SK-N-SH (cell line): Measurements from ENCODE around the gene SYPL2. TPM values are rescaled to one million over a fixed set of nuclear protein-coding genes. Genes with fewer than 3 reads are reported as not detected.

Source experiments
- CTCF ChIA-PET: fragments of 300-600, 350-600 bp; formaldehyde crosslinking; extraction: SDS; loops from one replicate; lab custom pipeline; 2021; lab: Yijun Ruan, JAX
- POLR2A ChIA-PET: fragments of 350-600 bp; sonication (Branson Sonifier 250); formaldehyde crosslinking; extraction: SDS; loops from one replicate; lab custom pipeline; 2020; ENCODE audit warnings: antibody characterized with exemption, inconsistent platforms; lab: Yijun Ruan, JAX
- DNase-seq: peaks from one replicate; pipeline ENCODE4 v3.0.0; 2012
- H2AFZ ChIP-seq: fragments of 200-600 bp; sonication (generic); 2 replicates; pipeline ENCODE4 v1.8.1; 2016; ENCODE audit warnings: antibody characterized with exemption, mild to moderate bottlenecking, low read depth
- H3F3A ChIP-seq: fragments of 200-600 bp; sonication (generic); replicated peaks from 2 replicates; pipeline ENCODE3; 2016; ENCODE audit warnings: antibody characterized with exemption, mild to moderate bottlenecking; ENCODE audit not compliant: insufficient read depth
- H3K27ac ChIP-seq, 2 experiments: fragments of 200-500 bp in 1 of 2; fragments of 200-600 bp in 1 of 2; sonication (Bioruptor generic) in 1 of 2; sonication (generic), shearing (Covaris generic) in 1 of 2; 2 replicates each; pipeline versions ENCODE4 v1.5.1 to v1.6.1; 2014 to 2016; ENCODE audit warnings: low read depth in 2 of 2, inconsistent platforms in 1 of 2, low read length in 1 of 2, mild to moderate bottlenecking in 1 of 2, mixed read lengths in 1 of 2
- H3K27me3 ChIP-seq: fragments of 200-600 bp; sonication (generic), shearing (Covaris generic); 2 replicates; pipeline ENCODE4 v1.6.1; 2016; ENCODE audit warnings: mixed run types; ENCODE audit not compliant: insufficient read depth
- H3K36me3 ChIP-seq, 2 experiments: fragments of 200-500 bp in 1 of 2; fragments of 200-600 bp in 1 of 2; sonication (Bioruptor generic) in 1 of 2; sonication (generic) in 1 of 2; replicated peaks in 1 of 2; 2 replicates each; pipeline versions ENCODE3 to v1.5.1; 2014 to 2016; ENCODE audit warnings: low read length in 1 of 2, mild to moderate bottlenecking in 1 of 2; ENCODE audit not compliant: insufficient read depth in 2 of 2, control insufficient read depth in 1 of 2
- H3K4me1 ChIP-seq, 2 experiments: fragments of 200-500 bp in 1 of 2; fragments of 200-600 bp in 1 of 2; sonication (Bioruptor generic) in 1 of 2; sonication (generic), shearing (Covaris generic) in 1 of 2; 2 replicates each; pipeline versions ENCODE4 v1.5.1 to v1.6.1; 2014 to 2016; ENCODE audit warnings: low read depth in 1 of 2, low read length in 1 of 2, mixed run types in 1 of 2; ENCODE audit not compliant: insufficient read depth in 2 of 2, control insufficient read depth in 1 of 2
- H3K4me2 ChIP-seq: fragments of 200-600 bp; sonication (generic), shearing (Covaris generic); 2 replicates; pipeline ENCODE4 v1.6.1; 2017; ENCODE audit warnings: mixed run types
- H3K4me3 ChIP-seq, 2 experiments: fragments of 200-500 bp in 1 of 2; fragments of 200-600 bp in 1 of 2; sonication (Bioruptor generic) in 1 of 2; sonication (generic), shearing (Covaris generic) in 1 of 2; 2 replicates each; pipeline versions ENCODE4 v1.5.1 to v1.8.1; 2014 to 2016; ENCODE audit warnings: low read depth in 2 of 2, inconsistent platforms in 1 of 2, low read length in 1 of 2, mild to moderate bottlenecking in 1 of 2, mixed read lengths in 1 of 2, moderate library complexity in 1 of 2
- H3K79me2 ChIP-seq: fragments of 200-600 bp; sonication (generic); 2 replicates; pipeline ENCODE4 v1.8.1; 2017; ENCODE audit warnings: mild to moderate bottlenecking; ENCODE audit not compliant: insufficient read depth
- H3K9ac ChIP-seq: fragments of 200-600 bp; sonication (generic); 2 replicates; pipeline ENCODE4 v1.6.1; 2017; ENCODE audit warnings: mixed run types
- H3K9me2 ChIP-seq: fragments of 200-600 bp; sonication (generic); 2 replicates; pipeline ENCODE4 v1.6.1; 2017; ENCODE audit warnings: mixed run types
- H3K9me3 ChIP-seq: fragments of 200-600 bp; sonication (generic); 2 replicates; pipeline ENCODE4 v1.6.1; 2017; ENCODE audit warnings: mixed run types, mild to moderate bottlenecking, moderate library complexity
- H4K20me1 ChIP-seq: fragments of 200-600 bp; sonication (generic); 2 replicates; pipeline ENCODE4 v1.6.1; 2017; ENCODE audit warnings: mild to moderate bottlenecking, mixed run types; ENCODE audit not compliant: insufficient read depth
- EZH2phosphoT487 ChIP-seq: fragments of 200-600 bp; sonication (generic); IDR thresholded peaks from 2 replicates; pipeline ENCODE4 v1.6.1; 2017; ENCODE audit warnings: low read depth, mixed run types, mild to moderate bottlenecking, antibody characterized with exemption, moderate library complexity, borderline replicate concordance
- GATA2 ChIP-seq: sonication (generic); formaldehyde crosslinking; IDR thresholded peaks from 2 replicates; pipeline ENCODE4 v1.5.0; 2020; ENCODE audit warnings: mild to moderate bottlenecking, missing genetic modification reagents
- NRF1 ChIP-seq: IDR thresholded peaks from 2 replicates; pipeline ENCODE4 v1.6.1; 2012; ENCODE audit warnings: low read depth, mild to moderate bottlenecking, low read length
- POLR2AphosphoS5 ChIP-seq: IDR thresholded peaks from 2 replicates; pipeline ENCODE4 v1.6.1; 2012; ENCODE audit warnings: low read depth, low read length
- RAD21 ChIP-seq: IDR thresholded peaks from 2 replicates; pipeline ENCODE4 v1.6.1; 2012; ENCODE audit warnings: mild to moderate bottlenecking, low read length
- RCOR1 ChIP-seq: fragments of 150-350 bp; IDR thresholded peaks from 2 replicates; pipeline ENCODE4 v1.6.1; 2017; ENCODE audit warnings: antibody characterized with exemption, low read length
- RFX5 ChIP-seq: IDR thresholded peaks from 2 replicates; pipeline ENCODE4 v1.6.1; 2012; ENCODE audit warnings: mild to moderate bottlenecking, improper control_type of control experiment, low read length
- SIN3A ChIP-seq: IDR thresholded peaks from 2 replicates; pipeline ENCODE4 v1.6.1; 2012; ENCODE audit warnings: low read depth, mild to moderate bottlenecking, low read length, moderate library complexity, borderline replicate concordance
- TCF12 ChIP-seq: IDR thresholded peaks from 2 replicates; pipeline ENCODE4 v1.4.0; 2012
- TEAD4 ChIP-seq: IDR thresholded peaks from 2 replicates; pipeline ENCODE4 v1.4.0; 2012; ENCODE audit warnings: mild to moderate bottlenecking, borderline replicate concordance; ENCODE audit not compliant: insufficient read depth
- WGBS: methylation state at CpG from one replicate; pipeline ENCODE4 v1.1.6; 2017; ENCODE audit warnings: low lambda C conversion rate; 5-methylcytosine and 5-hydroxymethylcytosine counted together
- polyA plus RNA-seq, 3 experiments: library from polyadenylated mRNA; depleted of rRNA; stranded (reverse); fragments of >200 nt; gene quantifications; 2 replicates each; pipeline ENCODE4 v1.2.3, GENCODE V29; 2012
- TF ChIP-seq, protein P1 (sequence below): fragments of 150-350 bp; IDR thresholded peaks from 2 replicates; pipeline ENCODE4 v1.6.1; 2016; ENCODE audit warnings: mild to moderate bottlenecking, low read depth, low read length
- TF ChIP-seq, protein P2 (sequence below): IDR thresholded peaks from 2 replicates; pipeline ENCODE4 v1.4.0; 2012; ENCODE audit warnings: low read depth, borderline replicate concordance
- TF ChIP-seq, protein P3 (sequence below): fragments of 200-600 bp; sonication (generic); IDR thresholded peaks from 2 replicates; pipeline ENCODE4 v1.6.1; 2017; ENCODE audit warnings: antibody characterized with exemption, mild to moderate bottlenecking, moderate library complexity
- TF ChIP-seq, protein P4 (sequence below): IDR thresholded peaks from 2 replicates; pipeline ENCODE4 v1.4.0; 2012; ENCODE audit warnings: low read depth

The SYPL2 gene
- polyA plus RNA-seq, 1 of the 3 experiments (the other 2 are of a cell fraction) = 0.03 TPM

DNA sequence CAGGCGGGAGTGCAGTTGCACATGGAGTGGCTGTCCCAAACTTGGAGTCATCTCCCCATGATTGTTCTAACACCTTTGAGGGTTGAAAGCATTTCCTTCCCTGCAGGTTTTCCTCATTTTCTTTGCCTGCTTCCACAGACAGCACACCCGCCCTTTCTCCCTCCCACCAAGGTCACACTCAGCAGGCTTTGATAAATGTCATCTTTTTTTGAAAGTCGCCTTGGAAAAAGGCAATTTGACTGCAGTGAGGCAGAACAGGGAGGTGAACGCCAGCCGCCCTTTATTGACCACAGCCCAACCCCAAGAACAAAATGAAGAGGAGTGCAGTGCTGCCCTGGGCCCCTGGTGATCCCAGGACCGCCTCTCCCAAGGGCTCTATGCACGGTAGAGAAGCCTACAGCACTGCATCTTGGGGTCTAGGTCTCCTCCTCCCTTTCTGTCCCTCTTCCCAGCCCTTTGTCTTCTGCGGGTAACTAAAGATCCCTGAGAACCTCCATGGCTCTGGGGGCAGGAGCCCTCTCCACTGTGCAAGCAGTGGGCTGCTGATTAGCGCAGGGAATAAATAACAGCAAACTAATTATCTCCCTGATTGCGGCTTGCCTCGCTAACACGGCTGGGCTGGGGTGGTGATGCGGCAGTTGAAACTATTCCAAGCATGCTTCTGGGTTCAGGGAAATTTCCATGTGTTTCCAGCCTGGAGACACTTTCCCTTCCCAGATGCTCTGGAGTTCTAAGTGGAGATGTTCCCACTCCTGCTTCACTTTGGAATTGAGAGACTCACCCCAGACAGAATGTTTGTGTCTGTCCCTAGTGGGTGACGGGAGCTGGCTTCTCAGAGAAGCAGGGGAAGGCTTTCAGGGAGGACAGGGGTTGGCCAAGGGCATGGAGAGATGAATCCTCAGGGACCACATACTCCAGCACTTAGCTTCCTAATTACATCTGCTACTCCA, 54.9 kb downstream of the SYPL2 start:
- WGBS = 64% methylated on average over 13 of the region's 14 CpGs
- H3K9me2 ChIP-seq = no peaks in the 10 kb centered on the region
- peaks cover 6% of the 10 kb centered on the region; the same call in 1 of the 2 replicates for H3K27me3 ChIP-seq
- ChIA-PET POLR2A (no interaction called here), CTCF (interaction anchor here (0.9 to 40.2 kb wide), 5 partner anchors 11 to 29 kb away, joined by 3 to 1710 read pairs (median 35); partner anchors contain the start of genes AMIGO1, ATXN7L2, CYB561D1 and GPR61)
- H3K79me2 ChIP-seq = no peaks in the 10 kb centered on the region
- no peak overlapping the region for H3K9ac ChIP-seq
- no peaks in the 10 kb centered on the region for H3K9me3 ChIP-seq
- no peaks in the 10 kb centered on the region for H3K36me3 ChIP-seq
- TF ChIP-seq RAD21 = no peak
- TF ChIP-seq, protein P1, sequence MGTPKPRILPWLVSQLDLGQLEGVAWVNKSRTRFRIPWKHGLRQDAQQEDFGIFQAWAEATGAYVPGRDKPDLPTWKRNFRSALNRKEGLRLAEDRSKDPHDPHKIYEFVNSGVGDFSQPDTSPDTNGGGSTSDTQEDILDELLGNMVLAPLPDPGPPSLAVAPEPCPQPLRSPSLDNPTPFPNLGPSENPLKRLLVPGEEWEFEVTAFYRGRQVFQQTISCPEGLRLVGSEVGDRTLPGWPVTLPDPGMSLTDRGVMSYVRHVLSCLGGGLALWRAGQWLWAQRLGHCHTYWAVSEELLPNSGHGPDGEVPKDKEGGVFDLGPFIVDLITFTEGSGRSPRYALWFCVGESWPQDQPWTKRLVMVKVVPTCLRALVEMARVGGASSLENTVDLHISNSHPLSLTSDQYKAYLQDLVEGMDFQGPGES = no peak
- no peak for TF ChIP-seq RCOR1
- TF ChIP-seq RFX5 = no peak
- no peak for TF ChIP-seq SIN3A
- no peak for TF ChIP-seq TEAD4
- TF ChIP-seq POLR2AphosphoS5 = no peak
- no peak for TF ChIP-seq GATA2 (CRISPR knock-in tag)
- TF ChIP-seq NRF1 = no peak
- TF ChIP-seq EZH2phosphoT487 = no peak
- TF ChIP-seq, protein P2, sequence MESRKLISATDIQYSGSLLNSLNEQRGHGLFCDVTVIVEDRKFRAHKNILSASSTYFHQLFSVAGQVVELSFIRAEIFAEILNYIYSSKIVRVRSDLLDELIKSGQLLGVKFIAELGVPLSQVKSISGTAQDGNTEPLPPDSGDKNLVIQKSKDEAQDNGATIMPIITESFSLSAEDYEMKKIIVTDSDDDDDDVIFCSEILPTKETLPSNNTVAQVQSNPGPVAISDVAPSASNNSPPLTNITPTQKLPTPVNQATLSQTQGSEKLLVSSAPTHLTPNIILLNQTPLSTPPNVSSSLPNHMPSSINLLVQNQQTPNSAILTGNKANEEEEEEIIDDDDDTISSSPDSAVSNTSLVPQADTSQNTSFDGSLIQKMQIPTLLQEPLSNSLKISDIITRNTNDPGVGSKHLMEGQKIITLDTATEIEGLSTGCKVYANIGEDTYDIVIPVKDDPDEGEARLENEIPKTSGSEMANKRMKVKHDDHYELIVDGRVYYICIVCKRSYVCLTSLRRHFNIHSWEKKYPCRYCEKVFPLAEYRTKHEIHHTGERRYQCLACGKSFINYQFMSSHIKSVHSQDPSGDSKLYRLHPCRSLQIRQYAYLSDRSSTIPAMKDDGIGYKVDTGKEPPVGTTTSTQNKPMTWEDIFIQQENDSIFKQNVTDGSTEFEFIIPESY = no peak
- TF ChIP-seq TCF12 = no peak
- H4K20me1 ChIP-seq = no peaks in the 10 kb centered on the region
- H3K27ac ChIP-seq = no peak overlapping the region
- H3K4me3 ChIP-seq = no peak overlapping the region
- no peak for DNase-seq
- H3K4me1 ChIP-seq = peaks cover 0 to 8% of the 10 kb centered on the region in 2 experiments; a peak in 1 of 4 replicates
- H3K4me2 ChIP-seq = no peak overlapping the region
- H2AFZ ChIP-seq = no peak overlapping the region
- no peaks in the 10 kb centered on the region for H3F3A ChIP-seq

DNA sequence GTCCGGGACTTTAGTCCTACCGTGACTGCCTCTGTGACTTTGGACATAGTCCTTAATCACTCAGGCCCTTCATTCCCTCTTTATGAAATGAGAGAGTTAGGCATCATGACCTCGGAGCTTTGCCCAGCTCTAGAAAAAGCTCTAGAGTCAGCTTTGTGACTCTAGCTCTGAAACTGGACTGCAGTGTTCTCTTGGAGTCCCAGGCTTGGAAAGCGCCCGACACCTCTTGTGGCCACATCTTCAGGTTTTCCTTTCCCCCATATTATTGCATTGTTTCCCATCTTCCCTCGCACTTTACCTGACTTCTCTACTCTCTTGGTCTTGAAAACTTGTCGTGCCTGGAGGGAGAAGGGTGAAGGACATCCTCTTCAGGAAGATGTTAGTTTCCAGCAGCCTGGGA, 55.7 kb downstream of the SYPL2 start:
- no peak for DNase-seq
- Histone ChIP-seq H3K79me2 (no peaks in the 10 kb centered on the region), H3K9me3 (no peaks in the 10 kb centered on the region), H3K36me3 (no peaks in the 10 kb centered on the region), H3K27me3 (peaks cover 6% of the 10 kb centered on the region; the same call in 1 of the 2 replicates), H3K4me2 (no peak overlapping the region), H3K4me3 (no peak overlapping the region), H3K9me2 (no peaks in the 10 kb centered on the region), H4K20me1 (no peaks in the 10 kb centered on the region), H3K27ac (no peak overlapping the region), H2AFZ (no peak overlapping the region), H3K9ac (no peak overlapping the region), H3K4me1 (peaks cover 0 to 3% of the 10 kb centered on the region in 2 experiments; a peak in 1 of 4 replicates), H3F3A (no peaks in the 10 kb centered on the region)
- WGBS = 83% methylated on average over 5 of the region's 7 CpGs
- POLR2A ChIA-PET = no interaction called here
- CTCF ChIA-PET = interaction anchor here (4.0 to 26.3 kb wide), 2 partner anchors 10 to 21 kb away, joined by 35 to 1710 read pairs; partner anchors contain the start of genes AMIGO1, ATXN7L2 and CYB561D1
- TF ChIP-seq, protein P3, sequence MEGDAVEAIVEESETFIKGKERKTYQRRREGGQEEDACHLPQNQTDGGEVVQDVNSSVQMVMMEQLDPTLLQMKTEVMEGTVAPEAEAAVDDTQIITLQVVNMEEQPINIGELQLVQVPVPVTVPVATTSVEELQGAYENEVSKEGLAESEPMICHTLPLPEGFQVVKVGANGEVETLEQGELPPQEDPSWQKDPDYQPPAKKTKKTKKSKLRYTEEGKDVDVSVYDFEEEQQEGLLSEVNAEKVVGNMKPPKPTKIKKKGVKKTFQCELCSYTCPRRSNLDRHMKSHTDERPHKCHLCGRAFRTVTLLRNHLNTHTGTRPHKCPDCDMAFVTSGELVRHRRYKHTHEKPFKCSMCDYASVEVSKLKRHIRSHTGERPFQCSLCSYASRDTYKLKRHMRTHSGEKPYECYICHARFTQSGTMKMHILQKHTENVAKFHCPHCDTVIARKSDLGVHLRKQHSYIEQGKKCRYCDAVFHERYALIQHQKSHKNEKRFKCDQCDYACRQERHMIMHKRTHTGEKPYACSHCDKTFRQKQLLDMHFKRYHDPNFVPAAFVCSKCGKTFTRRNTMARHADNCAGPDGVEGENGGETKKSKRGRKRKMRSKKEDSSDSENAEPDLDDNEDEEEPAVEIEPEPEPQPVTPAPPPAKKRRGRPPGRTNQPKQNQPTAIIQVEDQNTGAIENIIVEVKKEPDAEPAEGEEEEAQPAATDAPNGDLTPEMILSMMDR = no peak
- TF ChIP-seq, protein P4, sequence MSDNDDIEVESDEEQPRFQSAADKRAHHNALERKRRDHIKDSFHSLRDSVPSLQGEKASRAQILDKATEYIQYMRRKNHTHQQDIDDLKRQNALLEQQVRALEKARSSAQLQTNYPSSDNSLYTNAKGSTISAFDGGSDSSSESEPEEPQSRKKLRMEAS = no peak
